AG10803 (cell line): ENCODE data around the gene SPATA20.

Experiments
- DNase-seq: peaks from one replicate; pipeline ENCODE4 v3.0.0; 2010; ENCODE audit warnings: low read depth
- H3K4me3 ChIP-seq: 2 replicates; pipeline ENCODE4 v1.5.1; 2011; ENCODE audit warnings: mild to moderate bottlenecking, low read length, control low read depth
- TF ChIP-seq, protein P1 (sequence below): conservative IDR thresholded peaks from 2 replicates; pipeline ENCODE4 v1.5.1; 2011; ENCODE audit warnings: mild to moderate bottlenecking, low read length, control low read depth, inconsistent platforms

SPATA20 gene

DNA sequence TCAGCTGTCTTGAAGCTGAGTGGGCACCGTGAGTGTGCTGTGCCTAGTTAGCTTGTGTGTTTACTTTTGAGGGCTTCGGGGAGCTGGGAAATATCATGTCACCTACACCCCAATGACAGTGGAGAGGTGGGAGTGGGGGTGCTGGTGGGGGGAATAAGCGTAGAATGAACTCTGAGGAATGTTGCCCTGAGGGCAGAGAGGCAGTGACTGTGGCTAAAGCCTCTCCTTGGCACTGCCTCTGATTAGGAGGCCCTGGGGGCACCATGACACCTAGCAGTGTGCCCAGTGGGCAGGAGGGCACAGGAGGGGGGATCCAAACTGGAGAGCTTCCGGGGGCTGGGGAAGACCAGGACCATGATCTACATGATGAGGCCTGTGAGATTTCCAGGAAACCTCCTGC lies 38.4 kb downstream of the SPATA20 start:
- DNase-seq: no peak
- H3K4me3 ChIP-seq: no peak overlapping the region
- TF ChIP-seq, protein P1, sequence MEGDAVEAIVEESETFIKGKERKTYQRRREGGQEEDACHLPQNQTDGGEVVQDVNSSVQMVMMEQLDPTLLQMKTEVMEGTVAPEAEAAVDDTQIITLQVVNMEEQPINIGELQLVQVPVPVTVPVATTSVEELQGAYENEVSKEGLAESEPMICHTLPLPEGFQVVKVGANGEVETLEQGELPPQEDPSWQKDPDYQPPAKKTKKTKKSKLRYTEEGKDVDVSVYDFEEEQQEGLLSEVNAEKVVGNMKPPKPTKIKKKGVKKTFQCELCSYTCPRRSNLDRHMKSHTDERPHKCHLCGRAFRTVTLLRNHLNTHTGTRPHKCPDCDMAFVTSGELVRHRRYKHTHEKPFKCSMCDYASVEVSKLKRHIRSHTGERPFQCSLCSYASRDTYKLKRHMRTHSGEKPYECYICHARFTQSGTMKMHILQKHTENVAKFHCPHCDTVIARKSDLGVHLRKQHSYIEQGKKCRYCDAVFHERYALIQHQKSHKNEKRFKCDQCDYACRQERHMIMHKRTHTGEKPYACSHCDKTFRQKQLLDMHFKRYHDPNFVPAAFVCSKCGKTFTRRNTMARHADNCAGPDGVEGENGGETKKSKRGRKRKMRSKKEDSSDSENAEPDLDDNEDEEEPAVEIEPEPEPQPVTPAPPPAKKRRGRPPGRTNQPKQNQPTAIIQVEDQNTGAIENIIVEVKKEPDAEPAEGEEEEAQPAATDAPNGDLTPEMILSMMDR: no peak

DNA sequence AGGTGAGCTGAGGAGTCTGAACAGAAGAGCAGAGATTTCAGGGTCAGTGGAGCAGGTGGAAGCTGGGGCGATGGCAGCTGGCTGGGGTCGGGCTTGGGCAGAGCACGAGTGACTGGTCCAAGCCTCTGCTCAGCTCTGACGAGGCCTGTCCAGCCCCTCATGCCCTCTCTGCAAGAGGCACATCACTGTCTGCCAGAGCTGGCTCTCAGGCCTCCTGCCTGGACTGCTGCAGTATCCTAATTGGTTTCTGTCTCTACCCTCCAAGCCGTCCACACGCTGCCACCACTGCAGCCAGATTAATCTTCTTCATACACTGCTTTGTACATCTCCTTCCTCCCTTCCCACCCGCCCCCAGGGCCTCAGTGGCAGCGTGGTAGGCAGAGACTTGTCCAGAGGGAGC lies 38.9 kb downstream of the SPATA20 start:
- no peak overlapping the region for H3K4me3 ChIP-seq
- no peak for DNase-seq
- TF ChIP-seq, protein P1: no peak

DNA sequence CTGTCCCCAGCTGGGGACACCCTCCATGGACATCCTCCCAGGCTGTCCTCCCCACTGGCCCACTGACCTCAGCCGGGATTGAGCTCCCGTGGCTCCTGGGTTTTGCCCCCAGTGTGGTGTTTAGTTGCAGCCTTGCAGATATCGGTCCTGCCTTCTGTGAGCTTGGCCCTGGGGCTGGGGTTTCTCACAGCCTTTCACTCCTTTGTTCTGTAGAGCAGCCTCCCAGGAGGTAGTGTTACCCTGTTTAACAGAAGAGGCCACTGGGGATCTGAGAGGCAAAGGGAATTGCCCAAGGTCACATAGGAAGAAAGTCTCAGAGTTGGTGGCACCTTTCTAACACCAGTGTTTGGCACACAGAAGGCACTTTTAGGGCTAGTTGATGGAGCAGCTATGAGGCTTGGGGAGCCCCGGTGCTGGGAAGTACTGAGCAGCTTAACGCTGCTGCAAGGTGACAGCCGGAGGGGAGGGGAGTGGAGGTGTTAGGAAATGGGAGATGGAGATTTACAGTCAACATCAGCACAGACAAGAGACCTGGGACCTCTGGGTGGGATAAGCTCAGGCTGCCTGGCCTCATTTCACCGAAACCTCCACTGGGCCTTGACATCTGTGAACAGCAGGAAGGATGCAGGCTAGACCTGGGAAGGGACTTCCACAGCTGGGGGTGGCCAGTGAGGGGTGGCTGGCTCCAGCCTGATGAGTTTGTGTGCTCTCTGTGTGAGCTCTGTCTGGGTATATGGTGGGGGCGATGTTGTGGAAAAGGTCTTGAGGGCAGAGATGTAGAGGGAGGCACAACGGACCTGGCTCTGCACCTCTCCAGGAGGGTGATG lies 39.7 kb downstream of the SPATA20 start:
- no peak for DNase-seq
- TF ChIP-seq, protein P1: no peak
- H3K4me3 ChIP-seq: no peak overlapping the region

DNA sequence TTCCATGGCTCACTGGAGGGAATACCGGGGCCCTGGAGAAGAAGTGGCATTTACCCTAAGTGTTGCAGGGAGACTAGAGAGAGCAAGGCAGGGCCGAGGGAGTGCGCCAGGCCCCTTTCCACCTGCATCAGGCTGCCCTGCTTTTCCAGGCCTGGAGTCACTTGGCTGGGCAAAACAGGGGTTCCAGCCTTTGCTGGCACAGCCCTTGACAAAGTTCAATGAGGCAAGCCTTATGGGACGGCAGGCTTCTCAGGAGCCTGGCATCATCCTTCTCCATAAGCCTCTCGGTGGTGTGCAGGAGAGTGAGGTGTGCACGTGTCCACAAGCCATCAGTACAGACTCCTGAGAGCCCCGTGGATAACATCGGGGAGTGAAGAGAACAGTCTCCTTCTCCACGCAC lies 40.6 kb downstream of the SPATA20 start:
- no peak for DNase-seq
- H3K4me3 ChIP-seq: no peak overlapping the region
- TF ChIP-seq, protein P1: no peak

DNA sequence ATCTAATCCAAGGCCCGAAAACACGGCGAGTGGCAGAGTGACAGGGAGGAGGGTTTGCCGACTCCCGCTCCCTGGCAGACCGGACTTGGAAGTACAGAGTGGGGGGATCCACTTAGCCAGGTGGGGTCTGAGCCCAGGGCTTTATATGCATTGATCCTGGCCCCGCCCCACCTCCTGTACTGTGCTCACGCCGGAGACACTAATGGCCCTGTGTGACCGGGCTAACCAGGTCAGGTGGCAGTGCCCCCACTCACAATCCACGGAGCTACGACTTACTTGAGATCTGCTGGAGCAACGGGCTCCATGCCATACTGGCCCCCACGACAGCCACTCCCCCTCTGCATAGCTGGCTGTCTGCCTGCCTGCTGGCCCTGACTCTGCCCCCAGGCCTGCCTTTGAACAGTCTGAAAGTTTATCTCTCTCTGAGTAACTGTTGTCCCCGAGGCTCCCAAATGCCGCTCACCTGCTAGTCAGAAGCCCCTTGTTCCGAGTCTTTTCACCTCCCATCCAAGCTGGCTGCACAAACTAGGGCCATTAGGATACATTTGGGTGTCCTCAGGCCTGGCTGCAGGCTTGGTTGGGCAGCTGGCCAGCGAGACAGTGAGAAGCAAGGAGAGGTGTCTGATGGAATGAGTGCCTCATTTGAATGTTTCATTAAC lies 41.5 kb downstream of the SPATA20 start:
- DNase-seq: no peak
- H3K4me3 ChIP-seq: no peak overlapping the region
- TF ChIP-seq, protein P1: no peak

DNA sequence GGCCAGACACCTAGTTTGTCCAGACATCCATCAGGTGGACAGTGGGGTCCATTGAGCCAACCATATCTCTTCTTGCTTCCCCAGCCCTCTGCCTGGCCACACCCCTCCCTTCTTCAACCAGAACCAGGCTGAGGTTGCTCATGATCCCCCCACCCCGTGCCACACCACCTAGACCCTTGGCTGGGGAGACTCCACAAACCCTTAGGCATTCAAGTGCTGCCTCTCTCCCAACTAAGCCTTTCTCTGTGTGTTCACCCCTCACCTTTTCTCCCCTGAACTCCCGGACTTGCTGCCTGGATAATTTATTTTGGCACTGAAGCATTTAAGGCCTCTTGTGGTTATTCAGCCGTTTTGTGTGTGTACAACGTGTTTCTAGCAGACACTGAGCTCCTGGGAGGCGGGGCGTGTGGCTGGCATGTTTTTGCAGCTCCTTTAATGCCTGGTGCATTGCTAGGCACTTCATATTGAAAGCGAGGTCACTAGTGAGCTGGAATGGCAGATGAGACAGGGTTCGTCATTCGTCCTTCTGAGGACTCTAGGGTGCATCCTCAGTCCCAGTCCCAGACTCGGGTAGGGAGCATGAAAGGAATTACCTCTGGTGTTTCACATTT lies 42.2 kb downstream of the SPATA20 start:
- no peak overlapping the region for H3K4me3 ChIP-seq
- DNase-seq: peak; percentile 24
- TF ChIP-seq, protein P1: no peak
